Endometrium (tissue), 2 donors: ENCODE results near the gene LMTK3.

Experiments used
- FAIRE-seq: peaks from 2 replicates; lab custom pipeline; 2012; peaks lifted over from hg19 to GRCh38; lab: Jason Lieb, UNC
- donor health status: control.
- donor health status: control.

LMTK3 gene

GRCh38 chr19:48469934-48470680 lies 41.5 kb downstream of the LMTK3 start:
- no peak for FAIRE-seq

- FAIRE-seq: no peak
Observed at GRCh38 chr19:48469289-48469881, 42.2 kb downstream of the LMTK3 start, which contains the start of gene CYTH2. Gene CYTH2 (plus strand): TSS chr19:48469369. CDS start chr19:48469508, 139 bp downstream.

GRCh38 chr19:48468772-48469288 lies 42.8 kb downstream of the LMTK3 start:
- FAIRE-seq: peak; percentile 100

- FAIRE-seq: no peak
Observed at GRCh38 chr19:48466561-48467325, 44.9 kb downstream of the LMTK3 start.

- no peak for FAIRE-seq
Observed at GRCh38 chr19:48465215-48465614, 46.4 kb downstream of the LMTK3 start.

- no peak for FAIRE-seq
Observed at GRCh38 chr19:48461982-48462655, 49.5 kb downstream of the LMTK3 start.

- FAIRE-seq: no peak
Observed at GRCh38 chr19:48461651-48461981, 50.0 kb downstream of the LMTK3 start.

GRCh38 chr19:48458016-48458415 lies 53.6 kb downstream of the LMTK3 start:
- FAIRE-seq: no peak

GRCh38 chr19:48456864-48457263 lies 54.8 kb downstream of the LMTK3 start:
- no peak for FAIRE-seq

GRCh38 chr19:48455908-48456562 lies 55.6 kb downstream of the LMTK3 start:
- no peak for FAIRE-seq

GRCh38 chr19:48455171-48455907 lies 56.3 kb downstream of the LMTK3 start, which contains the start of gene KCNJ14:
Gene KCNJ14 (plus strand): TSS chr19:48455574. CDS start chr19:48461725, 6,151 bp downstream.
- no peak for FAIRE-seq

- FAIRE-seq: no peak
Observed at GRCh38 chr19:48454150-48454730, 57.4 kb downstream of the LMTK3 start.

GRCh38 chr19:48452289-48453190 lies 59.1 kb downstream of the LMTK3 start:
- no peak for FAIRE-seq

GRCh38 chr19:48451624-48452023 lies 60.0 kb downstream of the LMTK3 start:
- FAIRE-seq: no peak

GRCh38 chr19:48450863-48451262 lies 60.8 kb downstream of the LMTK3 start:
- no peak for FAIRE-seq

GRCh38 chr19:48450441-48450840 lies 61.2 kb downstream of the LMTK3 start:
- no peak for FAIRE-seq

- FAIRE-seq: no peak
Observed at GRCh38 chr19:48448563-48448962, 63.1 kb downstream of the LMTK3 start.

- FAIRE-seq: no peak
Observed at GRCh38 chr19:48446579-48446978, 65.1 kb downstream of the LMTK3 start.
